ENCODE data around the gene NFATC3.

Gene NFATC3

GRCh38 chr16:68272507-68273209, 187.5 kb downstream of the NFATC3 start:
- Histone ChIP-seq H3K14ac (ENCODE audit: low read length) (peak overlapping the region; percentile 38), H3K4me1 (ENCODE audit: control insufficient read depth in 1 of 2, insufficient read depth in 2 of 2, low read length in 2 of 2) (peaks cover 4 to 7% of the 10 kb centered on the region in 2 experiments), H4K91ac (ENCODE audit: low read depth, low read length) (peak overlapping the region; percentile 48), H2AFZ (ENCODE audit: insufficient read depth, low read length, poor library complexity) (no peak overlapping the region), H3K4me3 (ENCODE audit: low read depth, low read length) (no peak overlapping the region), H2BK12ac (ENCODE audit: low read length) (peak overlapping the region; percentile 30), H3K79me1 (ENCODE audit: low read length) (peaks cover 5% of the 10 kb centered on the region), H3K18ac (ENCODE audit: low read length) (peak overlapping the region; percentile 68), H2AK5ac (ENCODE audit: low read length) (peak overlapping the region; percentile 63), H3K23ac (ENCODE audit: low read length) (no peak overlapping the region), H3K79me2 (ENCODE audit: control insufficient read depth, insufficient read depth, low read length, poor library complexity) (peaks cover 6% of the 10 kb centered on the region), H2BK5ac (ENCODE audit: low read depth, low read length, poor library complexity) (peak overlapping the region; percentile 66), H3K4ac (ENCODE audit: low read depth, low read length) (peak overlapping the region; percentile 40), H3K4me2 (ENCODE audit: low read length) (no peak overlapping the region), H4K8ac (ENCODE audit: low read depth, low read length) (peak overlapping the region; percentile 52), H3K36me3 (ENCODE audit: control insufficient read depth in 1 of 2, insufficient read depth in 2 of 2, low read length in 2 of 2) (peaks cover 18 to 30% of the 10 kb centered on the region in 2 experiments), H3K27me3 (ENCODE audit: insufficient read depth, low read length) (no peaks in the 10 kb centered on the region), H3K27ac (ENCODE audit: low read depth, low read length) (no peak overlapping the region), H4K12ac (ENCODE audit: low read depth, low read length) (peak overlapping the region; percentile 56), H3K9ac (ENCODE audit: low read length) (peak overlapping the region; percentile 17), H2BK120ac (ENCODE audit: insufficient read depth, low read length, poor library complexity) (peak overlapping the region; percentile 35), H3K9me3 (ENCODE audit: insufficient read depth, low read depth, low read length) (no peaks in the 10 kb centered on the region)
- DNase-seq: no peak
- WGBS (ENCODE audit: extremely low coverage, insufficient coverage, insufficient read length): no CpG with 5 or more reads among the region's 4 CpGs

GRCh38 chr16:68273459-68273858, 188.3 kb downstream of the NFATC3 start:
- WGBS (ENCODE audit: extremely low coverage, insufficient coverage, insufficient read length): no CpG with 5 or more reads among the region's 5 CpGs
- Histone ChIP-seq H3K9ac (ENCODE audit: low read length) (no peak overlapping the region), H3K4ac (ENCODE audit: low read depth, low read length) (no peak overlapping the region), H3K18ac (ENCODE audit: low read length) (no peak overlapping the region), H3K23ac (ENCODE audit: low read length) (no peak overlapping the region), H4K12ac (ENCODE audit: low read depth, low read length) (no peak overlapping the region), H3K4me2 (ENCODE audit: low read length) (no peak overlapping the region), H2BK120ac (ENCODE audit: insufficient read depth, low read length, poor library complexity) (no peak overlapping the region), H4K91ac (ENCODE audit: low read depth, low read length) (no peak overlapping the region), H2BK12ac (ENCODE audit: low read length) (no peak overlapping the region), H2AK5ac (ENCODE audit: low read length) (no peak overlapping the region), H3K79me2 (ENCODE audit: control insufficient read depth, insufficient read depth, low read length, poor library complexity) (peaks cover 5% of the 10 kb centered on the region), H3K4me3 (ENCODE audit: low read depth, low read length) (no peak overlapping the region), H4K8ac (ENCODE audit: low read depth, low read length) (no peak overlapping the region), H3K4me1 (ENCODE audit: control insufficient read depth in 1 of 2, insufficient read depth in 2 of 2, low read length in 2 of 2) (peaks cover 2 to 4% of the 10 kb centered on the region in 2 experiments), H3K14ac (ENCODE audit: low read length) (no peak overlapping the region), H3K36me3 (ENCODE audit: control insufficient read depth in 1 of 2, insufficient read depth in 2 of 2, low read length in 2 of 2) (peaks cover 18 to 28% of the 10 kb centered on the region in 2 experiments), H2AFZ (ENCODE audit: insufficient read depth, low read length, poor library complexity) (no peak overlapping the region), H3K9me3 (ENCODE audit: insufficient read depth, low read depth, low read length) (no peaks in the 10 kb centered on the region), H3K79me1 (ENCODE audit: low read length) (peaks cover 5% of the 10 kb centered on the region), H2BK5ac (ENCODE audit: low read depth, low read length, poor library complexity) (no peak overlapping the region), H3K27ac (ENCODE audit: low read depth, low read length) (no peak overlapping the region), H3K27me3 (ENCODE audit: insufficient read depth, low read length) (no peaks in the 10 kb centered on the region)
- no peak for DNase-seq

DNA sequence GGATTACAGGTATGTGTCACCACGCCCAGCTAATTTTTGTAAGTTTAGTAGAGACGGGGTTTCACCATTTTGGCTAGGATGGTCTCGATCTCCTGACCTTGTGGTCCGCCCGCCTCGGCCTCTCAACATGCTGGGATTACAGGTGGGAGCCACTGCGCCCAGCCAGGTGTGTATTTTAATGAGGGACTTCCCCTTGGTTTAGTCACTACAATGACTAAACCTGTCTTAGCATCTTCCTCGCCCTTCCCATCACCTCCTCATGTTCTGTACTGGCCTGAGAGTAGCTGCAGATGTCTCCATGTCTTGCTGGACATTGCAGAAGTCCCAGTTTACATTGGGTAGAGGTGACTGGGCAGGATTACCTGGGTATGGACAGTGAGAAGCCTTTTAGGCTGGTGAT, 188.7 kb downstream of the NFATC3 start:
- no peak overlapping the region for H2AK5ac ChIP-seq (ENCODE audit: low read length)
- peaks cover 5% of the 10 kb centered on the region for H3K79me1 ChIP-seq (ENCODE audit: low read length)
- no peak overlapping the region for H3K4me2 ChIP-seq (ENCODE audit: low read length)
- peaks cover 18 to 28% of the 10 kb centered on the region in 2 experiments for H3K36me3 ChIP-seq (ENCODE audit: control insufficient read depth in 1 of 2, insufficient read depth in 2 of 2, low read length in 2 of 2)
- H4K8ac ChIP-seq (ENCODE audit: low read depth, low read length): no peak overlapping the region
- DNase-seq: no peak
- H2AFZ ChIP-seq (ENCODE audit: insufficient read depth, low read length, poor library complexity): no peak overlapping the region
- H3K23ac ChIP-seq (ENCODE audit: low read length): no peak overlapping the region
- no peak overlapping the region for H4K91ac ChIP-seq (ENCODE audit: low read depth, low read length)
- peaks cover 2 to 4% of the 10 kb centered on the region in 2 experiments for H3K4me1 ChIP-seq (ENCODE audit: control insufficient read depth in 1 of 2, insufficient read depth in 2 of 2, low read length in 2 of 2)
- H3K27me3 ChIP-seq (ENCODE audit: insufficient read depth, low read length): no peaks in the 10 kb centered on the region
- no peak overlapping the region for H4K12ac ChIP-seq (ENCODE audit: low read depth, low read length)
- H3K9ac ChIP-seq (ENCODE audit: low read length): no peak overlapping the region
- H2BK120ac ChIP-seq (ENCODE audit: insufficient read depth, low read length, poor library complexity): no peak overlapping the region
- H3K18ac ChIP-seq (ENCODE audit: low read length): no peak overlapping the region
- no peaks in the 10 kb centered on the region for H3K9me3 ChIP-seq (ENCODE audit: insufficient read depth, low read depth, low read length)
- no peak overlapping the region for H3K4me3 ChIP-seq (ENCODE audit: low read depth, low read length)
- H3K27ac ChIP-seq (ENCODE audit: low read depth, low read length): no peak overlapping the region
- H3K79me2 ChIP-seq (ENCODE audit: control insufficient read depth, insufficient read depth, low read length, poor library complexity): peaks cover 5% of the 10 kb centered on the region
- no CpG with 5 or more reads among the region's 8 CpGs for WGBS (ENCODE audit: extremely low coverage, insufficient coverage, insufficient read length)
- no peak overlapping the region for H3K14ac ChIP-seq (ENCODE audit: low read length)
- no peak overlapping the region for H2BK12ac ChIP-seq (ENCODE audit: low read length)
- H2BK5ac ChIP-seq (ENCODE audit: low read depth, low read length, poor library complexity): no peak overlapping the region
- no peak overlapping the region for H3K4ac ChIP-seq (ENCODE audit: low read depth, low read length)

- H4K12ac ChIP-seq (ENCODE audit: low read depth, low read length): no peak overlapping the region
- H2BK5ac ChIP-seq (ENCODE audit: low read depth, low read length, poor library complexity): no peak overlapping the region
- no CpG with 5 or more reads among the region's 4 CpGs for WGBS (ENCODE audit: extremely low coverage, insufficient coverage, insufficient read length)
- H4K8ac ChIP-seq (ENCODE audit: low read depth, low read length): no peak overlapping the region
- no peak overlapping the region for H3K9ac ChIP-seq (ENCODE audit: low read length)
- DNase-seq: no peak
- H2BK120ac ChIP-seq (ENCODE audit: insufficient read depth, low read length, poor library complexity): no peak overlapping the region
- H4K91ac ChIP-seq (ENCODE audit: low read depth, low read length): no peak overlapping the region
- H2AFZ ChIP-seq (ENCODE audit: insufficient read depth, low read length, poor library complexity): no peak overlapping the region
- no peak overlapping the region for H3K18ac ChIP-seq (ENCODE audit: low read length)
- no peak overlapping the region for H3K23ac ChIP-seq (ENCODE audit: low read length)
- H3K79me1 ChIP-seq (ENCODE audit: low read length): peaks cover 5% of the 10 kb centered on the region
- no peak overlapping the region for H3K4ac ChIP-seq (ENCODE audit: low read depth, low read length)
- peaks cover 18 to 30% of the 10 kb centered on the region in 2 experiments for H3K36me3 ChIP-seq (ENCODE audit: control insufficient read depth in 1 of 2, insufficient read depth in 2 of 2, low read length in 2 of 2)
- no peak overlapping the region for H3K27ac ChIP-seq (ENCODE audit: low read depth, low read length)
- H3K14ac ChIP-seq (ENCODE audit: low read length): no peak overlapping the region
- no peak overlapping the region for H2AK5ac ChIP-seq (ENCODE audit: low read length)
- no peak overlapping the region for H3K4me2 ChIP-seq (ENCODE audit: low read length)
- H3K4me3 ChIP-seq (ENCODE audit: low read depth, low read length): no peak overlapping the region
- no peaks in the 10 kb centered on the region for H3K27me3 ChIP-seq (ENCODE audit: insufficient read depth, low read length)
- H3K9me3 ChIP-seq (ENCODE audit: insufficient read depth, low read depth, low read length): no peaks in the 10 kb centered on the region
- H3K4me1 ChIP-seq (ENCODE audit: control insufficient read depth in 1 of 2, insufficient read depth in 2 of 2, low read length in 2 of 2): peaks cover 2 to 4% of the 10 kb centered on the region in 2 experiments
- H3K79me2 ChIP-seq (ENCODE audit: control insufficient read depth, insufficient read depth, low read length, poor library complexity): peaks cover 5% of the 10 kb centered on the region
- no peak overlapping the region for H2BK12ac ChIP-seq (ENCODE audit: low read length)
Observed at GRCh38 chr16:68274441-68274840, 189.3 kb downstream of the NFATC3 start.
